Activated CD4-positive, alpha-beta T cell treated with anti-CD3 and anti-CD28 coated beads, Interleukin-2, amount 50 U/mL, for 48 hours (primary cell): ENCODE results near the gene THYN1.
A peak's percentile ranks its signal among the peaks of the same experiment; 100 is the strongest.

Source experiments
- DNase-seq, 2 experiments: peaks; one replicate each; pipeline ENCODE4 v3.0.0-alpha.2; 2020

Gene THYN1

DNA sequence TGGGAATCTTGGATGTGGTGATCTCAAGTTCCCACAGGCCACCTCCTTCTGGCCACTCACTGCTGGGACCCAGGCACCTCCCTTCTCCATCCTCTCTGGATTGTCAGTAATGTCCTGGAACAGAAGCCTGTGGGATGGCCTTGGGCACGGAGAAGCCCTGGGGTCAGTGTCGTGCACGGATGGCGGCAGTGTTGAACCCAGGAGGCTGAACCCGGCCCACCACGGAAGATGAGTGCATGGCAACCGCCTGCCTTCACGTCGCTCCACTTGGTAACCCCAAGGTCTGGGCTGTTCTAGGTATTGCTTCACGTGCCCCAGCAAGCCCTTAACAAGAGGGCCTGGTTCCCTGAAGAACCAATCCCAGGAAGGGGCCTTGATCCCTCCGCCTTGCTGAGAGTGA is 7.1 kb downstream of the THYN1 start:
- DNase-seq = no peak

DNA sequence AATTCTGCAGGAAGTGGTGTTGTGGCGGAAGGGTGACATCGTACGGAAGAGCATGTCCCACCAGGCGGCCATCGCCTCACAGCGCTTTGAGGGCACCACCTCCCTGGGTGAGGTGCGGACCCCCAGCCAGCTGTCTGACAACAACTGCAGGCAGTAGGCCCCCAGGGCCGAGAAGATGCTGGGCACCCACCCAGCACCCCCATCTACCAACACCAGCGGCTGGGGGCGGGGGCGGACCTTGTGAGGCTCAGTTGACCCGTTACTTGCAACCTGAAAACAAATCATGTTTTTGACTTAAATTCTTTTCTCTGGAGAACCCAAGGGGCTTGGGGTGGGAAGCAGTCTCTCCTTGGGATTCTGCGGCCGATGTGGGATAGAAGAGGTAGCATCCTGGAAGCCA is 7.7 kb downstream of the THYN1 start:
- DNase-seq = no peak

DNA sequence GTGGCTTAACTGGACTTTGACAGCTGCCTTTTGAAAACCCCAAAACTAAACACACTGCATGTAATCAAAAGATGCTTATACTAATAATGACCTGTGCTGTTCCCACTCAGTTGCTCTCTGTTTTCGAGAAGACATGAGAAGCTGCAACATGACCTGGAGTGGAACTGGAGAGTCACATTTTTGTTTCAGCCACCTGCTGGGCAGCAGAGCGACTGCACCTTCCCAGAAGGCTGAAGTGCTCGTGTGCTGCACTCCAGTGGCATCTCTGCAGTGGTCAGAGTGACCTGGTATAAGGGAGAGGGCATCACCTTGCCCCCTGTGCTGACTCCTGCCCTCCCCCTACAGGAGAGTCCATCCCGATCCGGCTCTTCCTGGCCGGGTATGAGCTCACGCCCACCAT is 8.6 kb downstream of the THYN1 start:
- no peak for DNase-seq

DNA sequence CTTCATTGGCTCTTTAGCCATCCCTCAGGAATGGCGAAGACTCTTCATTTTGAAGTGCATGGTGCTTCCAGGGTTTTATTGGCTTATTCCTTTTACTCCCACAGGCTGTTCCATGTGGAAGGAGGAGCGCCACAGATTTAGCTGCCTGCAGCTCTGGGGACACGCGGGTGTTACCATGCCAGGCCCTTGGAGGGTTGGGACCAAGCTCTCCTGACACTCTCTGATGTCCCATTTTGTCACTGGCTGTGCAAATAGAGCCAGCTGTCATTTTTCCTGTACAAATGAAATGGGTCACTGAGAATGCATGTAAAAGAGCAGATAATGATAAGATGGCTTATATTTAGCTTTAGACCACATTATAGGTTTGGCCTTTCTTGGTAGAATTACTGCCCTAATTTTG is 9.2 kb downstream of the THYN1 start:
- DNase-seq = no peak

DNA sequence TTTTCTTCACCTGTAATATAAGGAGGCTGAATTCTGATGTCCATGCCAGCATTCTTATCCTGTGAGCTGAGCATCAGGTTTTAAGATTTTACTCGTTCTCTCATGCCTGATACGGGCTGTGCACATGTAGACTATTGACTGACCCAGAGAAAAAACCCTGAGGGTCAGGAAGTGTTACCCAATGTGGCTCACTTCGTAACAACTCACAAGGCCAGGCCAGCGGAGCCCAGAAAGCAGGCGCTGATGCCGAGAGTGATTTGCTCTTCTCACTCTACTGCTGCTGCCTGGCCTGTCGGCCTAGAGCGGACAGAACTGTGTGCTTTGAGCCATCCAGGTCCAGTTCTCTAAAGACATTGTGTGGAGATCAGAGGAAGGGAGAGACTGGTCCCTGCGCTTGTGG is 10.8 kb downstream of the THYN1 start:
- no peak for DNase-seq

DNA sequence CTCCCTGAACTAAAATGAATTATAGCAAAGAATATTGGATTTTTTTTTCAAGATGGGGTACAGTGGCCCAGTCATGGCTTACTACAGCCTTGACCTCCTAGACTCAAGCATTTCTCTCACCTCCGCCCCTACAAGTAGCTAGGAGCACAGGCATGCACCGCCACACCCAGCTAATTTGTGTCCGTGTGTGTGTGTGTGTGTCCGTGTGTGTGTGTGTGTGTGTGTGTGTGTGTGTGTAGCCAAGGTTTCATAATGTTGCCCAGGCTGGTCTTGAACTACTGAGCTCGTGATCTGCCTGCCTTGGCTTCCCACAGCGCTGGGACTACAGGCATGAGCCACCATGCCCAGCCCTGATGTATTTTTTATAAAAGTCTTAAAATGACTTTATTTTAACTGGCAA is 12.6 kb downstream of the THYN1 start:
- no peak for DNase-seq

DNA sequence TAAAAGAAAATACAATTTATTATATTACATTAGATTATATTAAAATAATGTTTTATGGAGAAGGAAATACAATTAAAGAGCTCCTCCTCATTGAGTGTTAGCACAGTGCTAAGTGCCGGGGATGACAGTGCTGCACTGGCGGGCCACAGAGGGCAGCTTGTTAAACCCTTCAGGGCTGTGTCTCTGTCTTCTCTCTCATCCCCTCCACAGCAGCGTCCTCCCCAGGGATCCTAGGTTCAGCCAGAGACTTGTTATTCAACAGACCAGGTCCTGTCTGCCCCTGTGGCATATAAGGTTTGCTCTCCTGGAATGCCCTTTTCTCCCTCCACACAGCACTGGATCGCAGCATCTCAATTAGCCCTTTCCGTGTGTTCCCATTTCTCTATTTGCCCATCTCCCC is 14.2 kb downstream of the THYN1 start:
- no peak for DNase-seq

DNA sequence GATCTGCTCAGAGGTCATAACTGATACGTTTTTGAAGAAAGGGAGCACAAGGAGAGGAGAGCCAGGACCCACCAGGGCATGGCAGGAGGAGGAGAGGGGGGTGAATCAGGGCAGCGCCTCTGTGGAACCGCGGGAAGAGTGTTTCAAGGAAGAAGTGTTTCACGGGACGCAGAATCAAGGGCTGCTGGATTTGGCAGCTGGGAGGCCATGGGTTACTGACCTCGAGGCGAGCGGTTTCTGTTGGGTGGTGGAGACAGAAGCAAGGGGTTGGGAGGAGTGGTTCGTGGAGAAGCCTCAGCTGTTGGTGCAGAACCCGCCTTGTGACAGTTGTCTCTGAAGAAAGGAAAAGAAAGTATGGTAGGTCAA is 15.6 kb downstream of the THYN1 start:
- DNase-seq = no peak

DNA sequence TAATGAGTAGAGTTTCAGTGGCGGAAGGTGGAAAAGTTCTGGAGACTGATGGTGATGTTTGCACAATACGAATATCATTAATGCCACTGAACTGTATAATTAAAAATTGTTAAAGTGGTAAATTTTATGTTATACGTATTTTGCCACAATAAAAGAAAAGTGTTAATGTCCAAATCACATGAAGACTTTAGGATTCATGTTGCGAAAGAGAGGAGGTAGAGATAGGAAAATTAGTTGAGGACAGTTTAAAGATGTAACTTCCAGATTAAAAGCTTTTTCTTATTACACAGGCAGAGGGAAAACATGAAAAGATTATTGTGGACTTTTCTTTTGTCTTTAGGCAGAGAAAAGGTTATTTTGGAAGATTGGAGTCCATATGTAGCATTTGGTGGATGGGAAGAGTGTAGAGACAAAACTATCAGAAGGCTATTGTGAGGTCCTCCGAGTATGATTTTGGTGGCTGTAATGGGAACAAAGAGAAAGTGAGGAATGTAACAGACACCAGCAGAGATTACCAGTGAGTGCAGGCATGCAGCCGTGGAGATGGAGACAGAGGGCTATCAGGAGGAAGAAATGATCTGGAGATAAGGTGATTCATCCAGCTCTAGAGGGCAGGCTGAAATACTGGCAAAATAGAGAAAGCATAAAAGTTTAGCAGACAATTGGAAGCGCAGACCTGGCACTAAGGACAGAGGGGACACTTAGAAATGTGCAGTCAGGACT is 16.2 kb downstream of the THYN1 start:
- DNase-seq = no peak

DNA sequence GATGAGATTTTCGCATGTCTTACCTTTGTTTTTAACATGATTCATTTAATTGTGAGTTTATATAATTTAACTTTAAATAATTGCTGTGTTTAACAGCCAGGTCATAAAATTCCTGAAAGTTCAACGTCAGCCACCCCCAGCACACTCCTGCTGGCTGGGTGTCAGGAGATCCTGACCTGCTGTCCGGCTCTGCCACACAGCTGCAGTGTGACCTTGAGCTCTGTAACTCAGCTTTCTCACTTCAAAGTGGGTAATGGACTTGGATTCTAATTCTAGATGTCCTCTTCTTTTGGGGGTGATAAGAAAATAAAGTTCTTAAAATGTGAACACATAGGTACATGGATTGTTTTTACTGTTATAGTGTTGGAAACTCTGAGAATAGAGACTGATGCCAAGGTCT is 17.8 kb downstream of the THYN1 start:
- no peak for DNase-seq

DNA sequence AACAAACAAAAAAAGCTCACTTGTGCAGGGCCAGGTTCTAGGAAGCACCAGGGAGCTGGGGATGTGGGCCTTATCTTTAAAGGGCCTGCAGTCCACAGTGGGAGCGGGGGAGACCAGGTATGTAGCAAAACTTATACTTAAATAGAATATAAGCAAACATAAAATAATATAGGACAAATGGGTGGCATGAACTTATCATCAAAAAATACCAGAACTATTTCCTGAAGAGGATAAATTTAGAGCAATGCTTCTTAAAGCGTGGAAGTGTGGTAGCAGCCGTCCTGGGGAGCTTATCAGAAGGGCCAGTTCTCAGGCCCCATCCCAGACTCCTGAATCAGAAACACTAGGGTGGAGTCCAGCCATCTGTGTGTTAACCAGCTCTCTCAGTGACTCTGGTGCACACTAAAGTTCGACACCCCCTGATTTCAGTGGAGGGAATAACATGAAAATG is 19.4 kb downstream of the THYN1 start:
- DNase-seq = no peak

DNA sequence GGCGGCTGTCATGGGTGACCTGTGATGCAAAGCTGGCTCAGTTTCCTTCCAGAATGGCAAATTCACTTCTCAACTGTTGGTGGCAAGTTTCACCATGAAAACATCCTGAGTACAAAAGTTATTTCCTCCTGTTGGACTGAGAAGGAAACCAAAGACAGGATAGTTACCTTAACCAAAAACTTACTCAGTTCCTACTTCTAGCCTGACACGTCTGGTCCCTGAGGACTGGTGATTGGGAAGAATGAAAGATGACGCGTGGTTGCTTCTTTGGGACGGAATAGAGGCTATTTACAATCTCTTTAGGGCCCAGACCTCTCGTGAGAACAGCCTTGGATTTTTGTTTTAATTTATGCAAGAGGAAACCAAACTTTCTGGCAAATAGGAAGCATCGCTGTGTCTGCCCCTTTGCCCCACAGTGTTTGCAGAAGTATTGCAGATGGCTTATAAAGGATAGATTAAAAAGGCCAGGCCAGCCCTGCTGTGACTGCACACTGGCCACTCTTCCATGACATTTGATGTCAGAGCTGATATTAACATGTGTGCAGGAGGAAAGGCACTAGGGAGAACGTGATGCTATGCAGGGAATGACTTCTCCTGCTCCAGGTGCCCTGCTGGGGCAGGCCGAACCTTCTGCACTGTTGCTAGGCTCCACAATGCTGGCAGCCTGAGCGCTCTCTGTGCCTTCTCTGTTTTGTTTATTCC is 21.0 kb downstream of the THYN1 start:
- no peak for DNase-seq

DNA sequence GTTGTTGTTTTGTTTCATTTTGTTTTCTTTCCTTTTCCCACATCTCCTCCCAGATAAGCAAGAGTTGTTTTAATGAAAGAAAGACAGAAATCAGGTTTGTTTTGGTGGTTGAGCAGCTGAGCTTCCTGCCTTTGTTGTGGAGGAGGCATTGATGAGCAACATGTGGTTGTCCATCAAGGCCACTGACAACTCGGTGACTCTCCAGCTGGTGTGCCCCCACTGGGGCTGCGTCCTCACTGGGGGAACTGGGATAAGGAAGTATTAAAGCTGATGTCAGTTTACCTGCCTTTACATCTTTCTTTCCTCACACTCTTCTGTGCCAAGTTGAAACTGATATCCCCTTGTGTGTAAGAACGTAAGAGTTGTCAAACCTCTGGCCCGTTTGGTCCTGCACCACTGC is 22.8 kb downstream of the THYN1 start:
- DNase-seq = no peak

DNA sequence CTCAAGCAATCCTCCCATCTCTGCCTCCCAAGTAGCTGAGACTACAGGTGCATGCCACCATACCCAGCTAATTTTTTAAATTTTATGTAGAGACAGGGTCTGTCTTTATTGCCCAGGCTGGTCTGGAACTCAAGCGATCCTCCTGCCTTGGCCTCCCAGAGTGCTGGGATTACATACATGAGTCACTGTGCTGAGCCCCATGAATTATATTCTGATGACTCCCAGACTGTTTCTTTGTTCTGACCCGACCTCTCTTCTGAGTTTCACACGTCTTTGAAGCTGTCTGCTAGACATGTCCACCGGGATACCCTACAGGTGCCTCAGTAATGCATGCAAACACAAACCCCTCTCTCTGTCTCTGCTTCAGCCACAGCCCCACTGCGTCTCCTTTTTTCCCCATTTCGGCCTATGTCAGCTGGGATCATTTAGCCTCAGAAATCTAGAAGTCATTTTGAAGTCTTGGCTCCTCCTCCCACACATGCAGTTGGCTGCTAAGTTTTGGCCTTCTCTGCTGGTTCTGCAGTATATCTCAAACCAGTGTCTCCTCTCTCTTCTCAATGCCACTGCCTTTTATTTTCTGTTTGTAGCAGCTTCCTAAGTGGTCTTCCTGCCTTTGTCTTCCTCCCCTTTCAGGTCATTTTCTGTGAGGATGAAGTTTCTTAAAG is 23.9 kb downstream of the THYN1 start:
- DNase-seq = no peak

DNA sequence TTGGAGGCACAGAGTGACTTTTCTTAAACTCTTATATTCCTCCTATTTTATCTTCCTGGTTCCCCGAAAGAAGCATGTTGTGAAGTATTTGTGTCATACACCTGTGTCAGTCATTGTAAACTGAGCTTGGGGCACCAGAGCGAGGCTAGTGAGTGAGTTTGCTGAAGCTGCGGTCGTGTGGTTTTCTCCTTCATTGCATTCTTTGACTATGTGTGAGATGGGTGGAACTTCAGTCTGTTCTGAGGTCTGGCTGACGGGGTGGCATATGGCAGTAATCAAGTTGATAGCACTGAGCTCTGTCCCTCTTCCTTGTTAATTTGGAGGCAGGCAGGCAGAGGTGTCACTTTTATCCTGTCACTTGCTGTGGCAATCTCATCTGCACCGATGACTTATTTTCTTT is 24.5 kb downstream of the THYN1 start:
- DNase-seq = peak; percentile 8 to 18

DNA sequence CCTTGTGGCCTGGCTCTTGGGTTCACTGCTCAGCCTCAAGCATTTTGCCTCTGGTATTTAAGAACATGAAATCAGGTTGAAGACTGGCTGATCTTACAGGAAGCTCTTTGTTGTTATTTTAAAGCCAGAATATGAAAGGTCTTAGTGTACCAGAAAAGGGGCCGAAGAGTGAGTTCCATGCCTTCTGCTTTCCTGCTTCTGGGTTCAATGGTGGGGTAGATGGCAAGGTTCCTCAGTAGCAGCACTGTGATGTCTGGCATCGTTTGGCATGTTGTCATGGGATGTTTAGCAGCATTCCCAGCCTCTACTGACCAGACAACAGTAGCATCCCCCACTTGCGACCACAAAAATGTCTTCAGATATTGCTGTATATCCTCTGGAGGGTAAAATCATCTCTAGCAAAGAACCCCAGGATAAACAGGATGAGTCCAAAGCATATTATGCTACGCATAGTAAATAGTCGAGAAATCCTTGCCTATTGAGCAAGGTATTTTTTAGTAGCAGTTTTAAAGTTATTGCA is 26.3 kb downstream of the THYN1 start:
- DNase-seq = no peak

DNA sequence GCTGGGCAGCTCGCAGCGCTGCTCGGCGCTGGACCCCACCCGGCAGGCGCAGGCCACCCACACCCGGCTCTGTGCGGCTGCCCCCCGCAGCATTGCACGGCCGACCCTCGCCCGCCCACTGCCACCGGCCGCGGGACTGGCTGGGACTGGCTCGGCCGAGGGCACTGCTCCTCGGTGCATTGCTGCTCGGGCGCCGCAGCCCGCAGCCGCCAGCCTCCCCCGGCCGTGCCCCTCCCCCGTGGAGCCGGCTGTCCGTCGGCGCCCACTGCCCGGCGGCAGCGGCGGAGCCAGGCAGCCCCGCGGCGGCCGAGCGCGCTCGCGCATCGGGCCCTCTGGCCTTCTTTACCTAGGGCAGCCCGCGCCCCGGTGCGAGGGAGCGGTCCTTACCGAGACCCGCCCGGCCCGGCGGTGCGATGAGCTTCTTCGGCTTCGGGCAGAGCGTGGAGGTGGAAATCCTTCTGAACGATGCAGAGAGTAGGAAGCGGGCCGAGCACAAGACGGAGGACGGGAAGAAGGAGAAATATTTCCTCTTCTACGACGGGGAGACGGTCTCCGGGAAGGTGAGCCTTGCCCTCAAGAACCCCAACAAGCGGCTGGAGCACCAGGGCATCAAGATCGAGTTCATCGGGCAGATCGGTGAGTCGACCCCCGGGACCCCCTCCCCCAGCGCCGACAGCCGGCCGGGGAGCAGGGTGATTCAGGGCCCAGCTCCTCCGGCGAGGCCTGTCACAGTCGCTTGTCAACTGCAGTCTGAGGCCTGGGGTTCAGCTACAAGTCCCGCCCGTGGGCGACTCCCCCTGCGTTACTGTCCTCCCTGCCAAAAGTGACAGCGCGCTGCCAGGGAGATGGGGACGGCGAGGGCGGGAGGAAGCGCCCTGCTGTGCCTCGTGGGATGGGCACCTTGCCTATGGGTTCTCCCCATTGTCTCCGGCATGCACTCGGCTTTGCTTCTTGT is 28.2 kb downstream of the THYN1 start:
- DNase-seq = peak; percentile 73 to 78

DNA sequence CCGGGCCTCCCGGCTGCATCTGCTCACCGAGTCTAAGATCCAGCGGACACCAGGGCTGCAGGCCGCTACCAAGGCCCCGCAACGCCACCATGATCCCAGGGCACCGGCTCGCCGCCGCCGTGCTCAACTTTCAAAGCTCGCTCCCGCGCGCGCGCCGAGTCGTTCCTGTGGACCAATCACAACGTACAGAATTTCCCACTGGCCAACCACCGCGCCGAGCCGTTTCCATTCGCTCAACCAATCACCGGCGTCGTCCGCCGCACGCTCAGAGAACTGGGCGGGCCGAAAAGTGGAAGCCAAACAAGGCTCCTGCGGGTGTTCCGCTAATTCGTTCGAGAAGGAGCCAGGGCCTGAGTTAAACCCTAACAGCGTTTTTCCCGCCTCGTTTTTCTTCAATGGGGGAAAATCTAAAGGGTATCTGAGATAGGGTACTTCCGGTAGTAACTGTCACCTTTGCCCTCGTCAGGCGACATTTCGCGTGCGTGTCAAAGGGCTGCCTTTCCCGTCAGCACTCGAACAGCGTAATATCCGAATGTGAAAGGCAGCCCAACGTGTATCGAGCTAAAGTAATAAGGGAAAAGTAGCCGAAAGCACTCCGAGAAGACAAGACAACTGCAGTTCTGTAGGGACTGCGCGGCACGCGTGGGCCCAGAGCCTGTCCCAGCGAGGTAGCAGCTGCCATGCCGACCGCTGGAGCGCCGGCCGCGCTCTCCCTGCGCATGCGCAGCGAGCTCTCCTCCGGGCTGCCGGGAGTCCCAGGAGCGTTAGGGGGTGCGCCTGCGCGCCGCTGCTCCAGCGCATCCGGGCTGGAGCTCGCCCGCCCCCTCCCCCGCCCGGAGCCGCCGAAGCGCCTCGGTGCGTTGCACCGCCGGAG is 29.1 kb downstream of the THYN1 start, which contains the start of the genes NCAPD3 and VPS26B:
Gene NCAPD3, minus strand, starts transcription at position 132 of the 874 bp plus-strand sequence. Its CDS starts 41 bp downstream, at position 91.
Gene VPS26B, plus strand, starts transcription at position 836 of the 874 bp plus-strand sequence. CDS start 452 bp downstream, outside the sequence.
- peak; percentile 96 to 98 for DNase-seq

DNA sequence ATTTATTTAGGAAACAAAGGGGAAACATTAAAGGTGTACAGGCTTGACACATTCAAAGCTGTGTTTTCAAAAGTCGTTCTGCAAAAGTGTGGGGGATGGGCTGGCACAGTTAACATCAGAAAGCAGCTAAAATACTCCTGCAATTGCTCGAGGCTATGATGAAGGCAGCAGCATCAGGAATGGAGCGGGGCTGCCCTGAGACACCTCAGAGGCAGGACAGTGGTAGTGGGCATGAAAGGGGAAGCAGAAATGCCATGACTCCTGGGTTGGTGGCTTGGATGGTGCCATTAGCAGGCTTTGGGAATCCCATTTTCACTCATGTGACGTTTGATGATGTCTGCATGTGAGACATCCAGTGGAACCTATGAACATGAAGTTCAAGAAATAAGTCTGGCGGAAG is 30.0 kb downstream of the THYN1 start:
- DNase-seq = peak; percentile 12 to 25

DNA sequence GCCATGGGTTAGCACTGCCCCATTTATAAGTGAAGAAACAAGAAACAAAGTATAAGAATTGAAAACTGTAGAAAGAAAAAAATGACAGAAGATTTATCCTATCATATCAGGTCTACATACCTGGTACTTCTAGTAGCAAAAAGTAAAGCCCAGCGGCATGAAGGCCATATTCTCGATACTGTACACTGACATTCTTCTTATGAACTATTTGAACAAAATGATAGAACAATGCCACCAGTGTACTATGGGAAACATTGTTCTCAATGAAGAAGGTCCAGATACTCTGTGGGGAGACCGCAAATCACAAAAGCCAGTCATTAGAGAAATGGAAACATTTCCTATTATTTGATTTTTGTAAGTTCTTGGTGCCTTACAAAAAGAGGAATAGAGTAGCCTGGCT is 36.3 kb downstream of the THYN1 start:
- no peak for DNase-seq

DNA sequence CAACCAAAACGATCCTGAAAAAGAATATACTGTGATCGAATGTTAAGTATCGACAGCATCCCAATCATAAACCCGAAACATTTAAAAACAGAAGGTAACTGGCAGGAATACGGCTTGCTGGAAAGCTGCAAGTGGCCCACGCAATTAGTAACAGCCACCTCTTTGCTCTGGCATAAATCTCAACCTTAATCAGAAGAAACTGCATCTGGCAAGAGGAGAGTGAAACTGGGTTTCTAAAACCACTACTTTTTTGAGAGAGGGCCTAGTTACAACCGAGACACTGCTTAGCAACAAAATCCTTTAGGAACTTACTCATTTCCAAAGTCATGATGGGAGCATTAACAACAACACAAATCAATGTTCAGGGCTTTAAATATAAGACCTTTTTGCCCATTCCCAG is 37.3 kb downstream of the THYN1 start:
- DNase-seq = no peak
